Naive thymus-derived CD4-positive, alpha-beta T cell (primary cell): ENCODE results near the gene POF1B. TPM values are rescaled to one million over a fixed set of nuclear protein-coding genes. Genes with fewer than 3 reads are reported as not detected.
"Not testable (repeated sequence)": the region's sequence is repeated elsewhere in the genome, so short reads cannot be mapped to it uniquely, and the experiment has no call there.

ENCODE experiments used
- ATAC-seq: fragments of 150-1000 bp; cut with Tn5 transposase; 2 replicates; pipeline ENCODE4 v1.10.0; 2021; ENCODE audit warnings: mild to moderate bottlenecking, moderate library complexity
- CTCF ChIA-PET: fragments of 350-600 bp; sonication (Branson Sonifier 250); formaldehyde crosslinking; loops from one replicate; lab custom pipeline; 2021; ENCODE audit warnings: antibody characterized with exemption; lab: Charles Lee
- POLR2A ChIA-PET: fragments of 350-600 bp; sonication (Branson Sonifier 250); formaldehyde crosslinking; loops from one replicate; lab custom pipeline; 2021; ENCODE audit warnings: antibody characterized with exemption, inconsistent platforms; lab: Charles Lee
- DNase-seq, 9 donors: peaks; one replicate each; pipeline versions ENCODE4 v3.0.0 to v3.0.0-alpha.2; 2020 to 2022; ENCODE audit warnings: mixed read lengths in 1 of 9
- H3K27ac ChIP-seq: one replicate; pipeline ENCODE4 v1.7.0; 2013; ENCODE audit warnings: mild to moderate bottlenecking, low read depth, low read length, moderate library complexity
- H3K27me3 ChIP-seq, 2 donors: one replicate each; pipeline ENCODE4 v1.7.0; 2013; ENCODE audit warnings: low read length in 2 of 2, mild to moderate bottlenecking in 2 of 2, moderate library complexity in 2 of 2; ENCODE audit not compliant: control insufficient read depth in 2 of 2, insufficient read depth in 2 of 2
- H3K36me3 ChIP-seq, 3 experiments: 1 replicate in 2 of 3; 2 replicates in 1 of 3; pipeline ENCODE4 v1.7.0; 2013; ENCODE audit warnings: low read length in 3 of 3, mild to moderate bottlenecking in 3 of 3, moderate library complexity in 1 of 3; ENCODE audit not compliant: insufficient read depth in 3 of 3, control insufficient read depth in 2 of 3
- H3K4me1 ChIP-seq, 2 donors: one replicate each; pipeline ENCODE4 v1.7.0; 2013; ENCODE audit warnings: low read length in 2 of 2, mild to moderate bottlenecking in 2 of 2, moderate library complexity in 1 of 2; ENCODE audit not compliant: control insufficient read depth in 2 of 2, insufficient read depth in 2 of 2
- H3K4me3 ChIP-seq: 2 replicates; pipeline ENCODE4 v1.7.0; 2013; ENCODE audit warnings: mild to moderate bottlenecking, low read length
- H3K9me3 ChIP-seq, 3 experiments: 1 replicate in 2 of 3; 2 replicates in 1 of 3; pipeline ENCODE4 v1.7.0; 2013; ENCODE audit warnings: low read length in 3 of 3; ENCODE audit not compliant: control insufficient read depth in 2 of 3
- H3K27ac Mint-ChIP-seq, 9 donors: one replicate each; pipeline ENCODE4 v1.8.0; 2020 to 2022; ENCODE audit warnings: mixed read lengths in 9 of 9, mild to moderate bottlenecking in 8 of 9, moderate library complexity in 5 of 9, inconsistent platforms in 2 of 9
- H3K27me3 Mint-ChIP-seq, 5 donors: one replicate each; pipeline ENCODE4 v1.8.0; 2021 to 2022; ENCODE audit warnings: mixed read lengths in 5 of 5, mild to moderate bottlenecking in 1 of 5
- H3K36me3 Mint-ChIP-seq, 5 donors: one replicate each; pipeline ENCODE4 v1.8.0; 2020 to 2022; ENCODE audit warnings: mixed read lengths in 5 of 5, mild to moderate bottlenecking in 3 of 5, inconsistent platforms in 1 of 5
- H3K4me1 Mint-ChIP-seq, 7 donors: one replicate each; pipeline ENCODE4 v1.8.0; 2020 to 2022; ENCODE audit warnings: mixed read lengths in 7 of 7, mild to moderate bottlenecking in 3 of 7, inconsistent platforms in 1 of 7
- H3K4me3 Mint-ChIP-seq, 10 donors: one replicate each; pipeline ENCODE4 v1.8.0; 2020 to 2022; ENCODE audit warnings: mild to moderate bottlenecking in 10 of 10, mixed read lengths in 10 of 10, moderate library complexity in 6 of 10, inconsistent platforms in 2 of 10
- H3K9me3 Mint-ChIP-seq, 11 donors: one replicate each; pipeline ENCODE4 v1.8.0; 2020 to 2022; ENCODE audit warnings: mixed read lengths in 11 of 11, mild to moderate bottlenecking in 4 of 11, inconsistent platforms in 1 of 11, moderate library complexity in 1 of 11
- intact Hi-C, 2 donors: fragments of 100-400 bp; cut with micrococcal nuclease; formaldehyde crosslinking; loops; one replicate each; pipeline ENCODE4 v1.15.1; 2023
- polyA plus RNA-seq, 2 donors: library from polyadenylated mRNA; unstranded; fragments of 300-500 nt; fragmentation: Illumina TruSeq; gene quantifications; one replicate each; pipeline ENCODE4 v1.2.3, GENCODE V29; 2021
- total RNA-seq, 6 experiments: library from RNA in 5 of 6; stranded (reverse) in 5 of 6; gene quantifications; 1 replicate in 5 of 6; 2 replicates in 1 of 6; pipeline ENCODE4 v1.2.3 and lab custom pipeline; 2021 to 2026

Gene POF1B
- total and polyA plus RNA-seq, 7 experiments from 2014 or later, result 0.10 to 0.46 (median 0.22) TPM; not detected in 1

DNA sequence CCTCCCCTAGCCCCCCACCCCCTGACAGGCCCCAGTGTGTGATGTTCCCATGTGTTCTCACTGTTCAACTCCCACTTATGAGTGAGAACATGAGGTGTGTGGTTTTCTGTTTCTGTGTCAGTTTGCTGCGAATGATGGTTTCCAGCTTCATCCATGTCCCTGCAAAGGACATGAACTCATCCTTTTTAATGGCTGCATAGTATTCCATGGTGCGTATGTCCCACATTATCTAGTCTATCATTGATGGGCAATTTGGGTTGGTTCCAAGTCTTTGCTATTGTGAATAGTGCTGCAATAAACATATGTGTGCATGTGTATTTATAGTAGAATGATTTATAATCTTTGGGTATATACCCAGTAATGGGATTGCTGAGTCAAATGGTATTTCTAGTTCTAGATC is 68.1 kb downstream of the POF1B start:
- DNase-seq, H3K9me3 ChIP-seq, H3K27ac ChIP-seq, intact Hi-C loops, H3K27me3 ChIP-seq, H3K27ac Mint-ChIP-seq, CTCF ChIA-PET, H3K4me1 ChIP-seq, H3K36me3 Mint-ChIP-seq, POLR2A ChIA-PET, H3K27me3 Mint-ChIP-seq, H3K36me3 ChIP-seq, H3K4me1 Mint-ChIP-seq, ATAC-seq, H3K4me3 Mint-ChIP-seq, H3K4me3 ChIP-seq: not testable (repeated sequence)
- peaks cover 0 to 15% (median 2%) of the 10 kb centered on the region in 11 donors for H3K9me3 Mint-ChIP-seq

DNA sequence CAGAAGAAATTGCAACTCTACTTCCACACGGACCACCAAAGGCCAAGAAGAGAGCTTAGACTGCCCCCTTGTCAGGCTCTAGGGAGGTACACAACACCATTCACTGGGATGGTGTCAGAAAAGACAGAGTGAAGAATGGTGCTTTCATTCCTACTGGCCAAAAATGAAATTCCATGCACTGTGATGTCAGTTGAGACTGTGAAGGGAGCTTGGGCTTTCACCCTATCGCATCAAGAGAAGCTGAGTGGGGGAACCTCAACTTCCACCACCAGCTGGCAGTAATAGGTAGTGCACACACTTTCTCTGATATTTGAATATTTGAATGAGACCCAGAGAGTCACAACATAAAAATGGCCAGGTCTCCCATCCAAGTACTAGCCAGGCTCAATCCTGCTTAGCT is 69.7 kb downstream of the POF1B start:
- Mint-ChIP-seq H3K4me1 (no peaks in the 10 kb centered on the region), H3K4me3 (no peak overlapping the region), H3K9me3 (peaks cover 0 to 15% (median 2%) of the 10 kb centered on the region in 11 donors), H3K36me3 (no peaks in the 10 kb centered on the region), H3K27ac (no peak overlapping the region), H3K27me3 (no peaks in the 10 kb centered on the region)
- H3K27me3 ChIP-seq, result no peaks in the 10 kb centered on the region
- intact Hi-C loops, result no loop called here
- DNase-seq, result no peak
- no peaks in the 10 kb centered on the region for H3K4me1 ChIP-seq
- ATAC-seq, result no peak
- H3K9me3 ChIP-seq, result no peaks in the 10 kb centered on the region
- no peak overlapping the region for H3K27ac ChIP-seq
- H3K36me3 ChIP-seq, result no peaks in the 10 kb centered on the region
- no peak overlapping the region for H3K4me3 ChIP-seq
- ChIA-PET POLR2A (no interaction called here), CTCF (no interaction called here)

DNA sequence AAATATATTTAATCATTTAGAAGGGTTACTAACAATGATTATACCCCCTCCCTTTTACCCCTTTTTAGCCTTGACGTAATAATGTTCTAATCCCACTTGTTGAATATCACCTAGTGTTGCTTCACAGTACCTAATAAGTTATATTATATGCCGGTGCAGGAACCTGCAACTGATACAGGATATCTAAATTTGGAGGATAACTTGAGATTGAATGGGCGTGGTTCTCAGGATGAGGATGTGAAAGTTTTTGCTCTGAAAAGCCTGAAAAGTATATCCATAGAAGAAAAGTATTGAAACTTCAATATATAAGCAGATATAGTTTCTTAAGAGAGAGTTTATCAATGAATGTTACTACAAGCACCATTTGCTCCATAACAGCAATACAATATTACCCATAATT is 75.9 kb downstream of the POF1B start:
- intact Hi-C loops, result no loop called here
- H3K9me3 Mint-ChIP-seq, result peaks cover 0 to 7% (median 0%) of the 10 kb centered on the region in 11 donors
- Histone ChIP-seq H3K4me1 (no peaks in the 10 kb centered on the region), H3K27ac (no peak overlapping the region), H3K36me3 (no peaks in the 10 kb centered on the region), H3K4me3 (no peak overlapping the region), H3K27me3 (no peaks in the 10 kb centered on the region), H3K9me3 (no peaks in the 10 kb centered on the region)
- DNase-seq (no peak), ATAC-seq (no peak)
- H3K4me1 Mint-ChIP-seq, result no peaks in the 10 kb centered on the region
- H3K36me3 Mint-ChIP-seq, result no peaks in the 10 kb centered on the region
- H3K27me3 Mint-ChIP-seq, result no peaks in the 10 kb centered on the region
- ChIA-PET CTCF (no interaction called here), POLR2A (no interaction called here)
- H3K4me3 Mint-ChIP-seq, result no peak overlapping the region
- no peak overlapping the region for H3K27ac Mint-ChIP-seq

DNA sequence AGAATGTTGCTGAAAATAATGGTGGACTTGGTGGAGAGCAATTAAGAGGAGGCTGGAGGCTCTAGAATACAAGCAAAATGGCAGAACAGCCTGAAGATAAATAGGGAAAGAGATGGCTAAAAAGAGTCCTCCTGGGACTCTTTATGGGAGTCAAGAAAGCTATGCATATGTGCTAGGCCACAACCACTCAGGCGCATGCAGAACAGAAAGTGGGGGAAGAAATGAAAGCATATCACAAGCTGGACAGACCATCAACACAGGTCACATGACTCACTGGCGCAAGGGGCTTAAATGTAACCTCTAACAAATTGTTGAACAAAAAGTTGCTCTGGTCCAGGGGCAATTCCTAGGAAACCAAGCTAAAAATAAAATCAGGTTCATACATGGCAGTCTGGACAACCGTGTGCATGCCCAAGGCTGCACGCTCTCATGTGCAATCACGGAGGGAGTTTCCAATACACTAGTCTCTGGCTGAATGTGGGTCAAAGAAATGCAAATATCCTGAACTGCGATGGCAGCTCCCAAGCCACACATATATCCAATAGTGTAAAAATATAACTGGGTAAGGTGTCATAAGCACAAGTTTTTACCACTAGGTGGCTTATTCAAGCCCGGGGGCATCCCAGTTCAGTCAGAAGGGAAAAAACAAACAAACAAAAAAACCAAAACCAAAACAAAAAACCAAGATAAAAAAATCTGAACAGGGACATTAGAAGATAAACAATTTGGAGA is 90.3 kb downstream of the POF1B start:
- Histone ChIP-seq H3K27me3 (no peaks in the 10 kb centered on the region), H3K4me1 (no peaks in the 10 kb centered on the region), H3K36me3 (no peaks in the 10 kb centered on the region), H3K9me3 (no peaks in the 10 kb centered on the region), H3K4me3 (no peak overlapping the region), H3K27ac (no peak overlapping the region)
- H3K4me3 Mint-ChIP-seq, result no peak overlapping the region
- ATAC-seq (no peak), DNase-seq (no peak)
- H3K27me3 Mint-ChIP-seq, result no peaks in the 10 kb centered on the region
- CTCF ChIA-PET, result no interaction called here
- intact Hi-C loops, result no loop called here
- H3K36me3 Mint-ChIP-seq, result no peaks in the 10 kb centered on the region
- POLR2A ChIA-PET, result no interaction called here
- H3K4me1 Mint-ChIP-seq, result no peaks in the 10 kb centered on the region
- peaks cover 0 to 9% (median 4%) of the 10 kb centered on the region in 11 donors for H3K9me3 Mint-ChIP-seq
- H3K27ac Mint-ChIP-seq, result no peak overlapping the region

DNA sequence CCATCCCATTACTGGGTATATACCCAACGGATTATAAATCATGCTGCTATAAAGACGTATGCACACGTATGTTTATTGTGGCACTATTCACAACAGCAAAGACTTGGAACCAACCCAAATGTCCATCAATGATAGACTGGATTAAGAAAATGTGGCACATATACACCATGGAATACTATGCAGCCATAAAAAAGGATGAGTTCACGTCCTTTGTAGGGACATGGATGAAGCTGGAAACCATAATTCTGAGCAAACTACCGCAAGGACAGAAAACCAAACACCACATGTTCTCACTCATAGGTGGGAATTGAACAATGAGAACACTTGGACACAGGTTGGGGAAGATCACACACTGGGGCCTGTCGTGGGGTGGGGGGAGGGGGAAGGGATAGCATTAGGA is 94.2 kb downstream of the POF1B start:
- H3K4me3 ChIP-seq, POLR2A ChIA-PET, H3K27me3 ChIP-seq, ATAC-seq, H3K27ac ChIP-seq, CTCF ChIA-PET, H3K4me3 Mint-ChIP-seq, H3K36me3 ChIP-seq, H3K4me1 Mint-ChIP-seq, H3K4me1 ChIP-seq, H3K9me3 Mint-ChIP-seq, intact Hi-C loops, H3K27me3 Mint-ChIP-seq, H3K27ac Mint-ChIP-seq, H3K9me3 ChIP-seq, DNase-seq, H3K36me3 Mint-ChIP-seq: not testable (repeated sequence)

DNA sequence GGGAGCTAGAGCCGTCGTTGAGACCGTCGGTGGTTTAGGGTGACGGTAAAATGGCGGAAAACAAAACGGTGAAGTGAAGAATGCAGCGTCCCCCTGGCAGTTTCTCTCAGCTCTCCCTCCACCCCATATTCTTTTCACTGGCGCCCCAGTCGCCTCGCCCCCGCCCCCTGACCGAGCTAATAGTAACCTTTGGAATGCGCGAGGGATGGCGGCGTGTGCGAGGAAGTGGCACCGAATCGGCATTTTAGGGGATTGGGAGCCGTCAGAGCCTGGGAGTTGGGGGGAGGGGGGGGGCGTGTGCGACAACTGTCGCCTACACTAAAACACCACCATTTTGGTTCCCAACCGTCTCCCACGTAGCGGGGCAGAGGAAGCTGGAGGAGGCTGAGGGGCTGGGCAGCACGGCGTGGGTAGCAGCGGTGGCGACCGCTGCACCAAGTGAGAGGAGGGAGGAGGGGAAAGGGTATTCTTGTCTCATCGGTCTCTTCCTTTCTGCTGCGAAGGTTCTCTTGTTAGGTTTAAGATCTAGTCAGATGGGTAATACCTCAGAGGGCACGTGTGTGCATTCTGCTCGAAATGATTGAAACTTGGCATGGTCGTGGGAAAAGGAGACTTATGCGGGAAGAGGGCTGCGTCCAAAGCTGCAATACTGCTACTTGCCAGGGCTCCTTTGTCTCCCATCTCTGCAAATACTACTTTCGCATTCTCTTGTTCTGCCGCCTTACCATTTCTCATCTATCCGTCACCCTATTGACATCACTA is 134.8 kb downstream of the POF1B start:
- ATAC-seq, result peak; percentile 37
- H3K9me3 Mint-ChIP-seq, result no peaks in the 10 kb centered on the region
- Histone ChIP-seq H3K27me3 (no peaks in the 10 kb centered on the region), H3K4me3 (peak overlapping the region; percentile 50), H3K9me3 (no peaks in the 10 kb centered on the region), H3K36me3 (peaks cover 0 to 4% (median 0%) of the 10 kb centered on the region in 3 experiments), H3K4me1 (no peaks in the 10 kb centered on the region), H3K27ac (peak overlapping the region; percentile 45)
- peaks cover 0 to 4% (median 0%) of the 10 kb centered on the region in 5 donors for H3K36me3 Mint-ChIP-seq
- POLR2A ChIA-PET, result no interaction called here
- CTCF ChIA-PET, result no interaction called here
- peak overlapping the region in 8 of 9 donors; percentile 54 to 89 (median 79) for H3K27ac Mint-ChIP-seq
- H3K4me3 Mint-ChIP-seq, result peak overlapping the region; percentile 88 to 96 (median 92)
- intact Hi-C loops, result no loop called here
- peak in 6 of 9 donors; percentile 4 to 34 (median 12) for DNase-seq
- H3K4me1 Mint-ChIP-seq, result peaks cover 4 to 13% (median 9%) of the 10 kb centered on the region in 7 donors
- H3K27me3 Mint-ChIP-seq, result peaks cover 3 to 32% (median 17%) of the 10 kb centered on the region in 5 donors
